Sigmoid colon (tissue), 4 donors: ENCODE results near the gene NLN.

ENCODE experiments used
- CTCF ChIP-seq, 4 experiments: fragments of 450-650 bp in 3 of 4; fragments of 200-600 bp in 1 of 4; IDR thresholded peaks; one replicate each; pipeline ENCODE4 v1.5.1; 2016 to 2019; ENCODE audit warnings: antibody characterized with exemption in 4 of 4, mild to moderate bottlenecking in 3 of 4, moderate library complexity in 2 of 4
- EP300 ChIP-seq, 4 donors: sonication (generic); formaldehyde crosslinking; IDR thresholded peaks; one replicate each; pipeline ENCODE4 v1.6.1; 2017; ENCODE audit warnings: antibody characterized with exemption in 4 of 4

GRCh38 chr5:65821966-65822365, 100.0 kb downstream of the NLN start:
- TF ChIP-seq EP300 (IDR thresholded peaks at IDR 0.05) (no peak), CTCF (IDR thresholded peaks at IDR 0.05) (no peak)
